Fibroblast of skin of abdomen (primary cell): ENCODE data around the gene NHLRC4.

Experiments used
- DNase-seq: peaks from one replicate; pipeline ENCODE4 v3.0.0-alpha.2; 2013

The NHLRC4 gene

DNA sequence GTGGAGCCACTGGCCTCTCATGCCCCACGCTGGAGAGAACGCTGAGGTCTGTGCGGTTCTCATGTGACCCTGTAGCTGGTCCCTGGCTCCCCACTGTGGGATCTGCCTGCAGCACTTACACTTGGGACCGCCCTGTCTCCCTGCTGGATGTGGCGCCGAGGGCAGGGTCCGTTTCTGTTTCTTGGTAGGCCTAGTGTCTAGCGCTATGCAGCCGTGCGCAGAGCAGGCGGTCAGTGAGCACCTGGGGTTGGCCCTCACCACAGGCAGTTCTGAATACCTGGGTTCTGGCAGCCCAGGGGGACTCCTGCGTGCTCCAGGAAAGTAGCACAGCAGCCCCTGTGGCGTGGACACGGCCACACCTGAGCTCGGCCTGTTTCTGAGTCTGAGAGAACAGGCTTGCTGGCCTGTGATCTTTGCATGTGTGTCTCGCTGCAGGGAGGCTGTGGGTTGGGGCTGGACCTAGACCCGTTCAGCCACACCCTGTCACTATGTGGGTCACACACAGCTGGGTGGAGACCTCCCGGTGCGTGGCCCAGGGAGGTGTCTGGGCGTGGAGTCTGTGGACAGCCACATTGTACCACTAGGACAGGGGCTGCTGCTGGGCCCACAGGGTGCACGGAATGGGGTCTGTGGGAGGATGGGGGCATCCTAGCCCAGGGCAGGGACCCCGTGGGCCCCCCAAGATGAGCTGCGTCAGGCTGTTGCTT lies 36.5 kb upstream of the NHLRC4 start:
- DNase-seq = no peak

DNA sequence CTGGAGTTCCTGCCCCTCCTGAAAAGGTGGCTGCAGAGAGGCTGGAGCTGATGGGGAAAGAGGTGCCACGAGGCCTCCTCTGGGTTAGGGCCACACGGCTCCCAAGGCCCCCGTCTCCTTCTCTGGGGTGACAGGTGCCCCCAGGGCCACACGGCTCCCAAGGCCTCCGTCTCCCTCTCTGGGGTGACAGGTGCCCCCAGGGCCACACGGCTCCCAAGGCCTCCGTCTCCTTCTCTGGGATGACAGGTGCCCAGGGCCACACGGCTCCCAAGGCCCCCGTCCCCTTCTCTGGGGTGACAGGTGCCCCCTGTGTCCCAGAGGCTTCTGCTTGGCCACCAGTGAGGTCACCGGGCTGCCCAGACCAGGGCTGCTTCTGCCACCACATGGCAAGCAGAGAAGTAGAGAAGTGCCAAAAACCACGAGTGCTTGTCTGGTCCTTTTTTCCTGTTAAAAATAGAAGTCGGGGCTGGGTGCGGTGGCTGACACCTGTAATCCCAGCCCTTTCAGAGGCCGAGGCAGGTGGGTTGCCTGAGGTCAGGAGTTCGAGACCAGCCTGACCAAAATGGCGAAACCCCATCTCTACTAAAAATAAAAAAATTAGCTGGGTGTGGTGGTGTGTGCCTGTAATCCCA lies 35.2 kb upstream of the NHLRC4 start:
- no peak for DNase-seq

DNA sequence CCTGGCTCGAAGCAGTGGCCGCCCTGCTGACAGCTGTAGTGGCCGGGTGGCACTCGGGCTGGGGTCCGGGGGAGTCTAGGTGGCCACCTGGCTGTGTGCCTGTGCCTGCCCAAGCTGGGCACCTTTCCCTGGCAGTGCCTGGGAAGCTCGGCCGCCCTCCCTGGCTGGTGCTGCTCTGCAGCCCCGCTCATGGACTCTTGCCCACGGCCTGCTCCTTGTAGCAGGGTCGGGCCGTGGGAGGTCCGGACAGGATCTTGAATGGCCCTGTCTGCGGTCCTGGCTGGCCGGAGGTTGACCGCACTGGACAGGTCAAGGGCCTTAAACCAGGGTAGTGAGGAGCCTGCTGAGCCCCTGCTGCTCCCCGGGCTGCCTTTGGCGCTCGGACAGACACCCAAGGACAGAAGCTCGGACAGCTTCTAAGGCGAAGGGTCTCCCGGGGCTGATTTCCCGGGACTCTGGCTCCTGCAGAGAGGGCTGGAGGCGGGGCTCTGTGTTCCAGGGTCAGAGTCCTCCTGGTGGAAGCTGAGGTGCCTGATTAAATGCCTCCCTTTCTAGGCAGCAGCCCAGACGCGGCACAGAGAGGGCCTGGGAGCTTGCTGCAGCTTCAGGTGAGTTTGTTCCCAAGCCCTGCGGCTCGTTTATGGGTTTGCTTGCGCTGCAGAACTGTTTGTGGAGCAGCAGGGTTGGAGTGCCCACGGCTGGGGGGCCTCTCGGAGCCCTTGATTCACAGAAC lies 33.2 kb upstream of the NHLRC4 start:
- DNase-seq = no peak

DNA sequence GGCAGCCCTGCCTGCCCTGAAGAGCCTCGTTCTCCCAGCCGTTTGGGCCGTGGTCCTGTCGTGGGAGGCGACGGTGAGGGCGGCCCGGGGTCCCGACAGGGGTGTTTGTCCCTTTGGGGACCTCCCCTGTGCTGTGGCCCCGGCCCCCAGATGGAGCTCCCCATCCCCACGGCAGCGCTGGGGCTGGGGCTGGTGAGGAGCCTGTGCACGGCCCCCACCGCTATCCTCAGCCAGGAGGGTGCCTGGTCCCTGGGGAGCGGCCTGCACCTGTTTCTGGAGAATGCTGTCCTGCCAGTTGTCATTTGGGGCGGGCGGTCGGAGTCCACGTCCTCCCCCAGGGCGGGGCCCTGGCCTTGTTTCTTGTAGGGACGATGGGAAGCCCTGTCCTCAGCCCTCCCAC lies 32.7 kb upstream of the NHLRC4 start:
- no peak for DNase-seq

DNA sequence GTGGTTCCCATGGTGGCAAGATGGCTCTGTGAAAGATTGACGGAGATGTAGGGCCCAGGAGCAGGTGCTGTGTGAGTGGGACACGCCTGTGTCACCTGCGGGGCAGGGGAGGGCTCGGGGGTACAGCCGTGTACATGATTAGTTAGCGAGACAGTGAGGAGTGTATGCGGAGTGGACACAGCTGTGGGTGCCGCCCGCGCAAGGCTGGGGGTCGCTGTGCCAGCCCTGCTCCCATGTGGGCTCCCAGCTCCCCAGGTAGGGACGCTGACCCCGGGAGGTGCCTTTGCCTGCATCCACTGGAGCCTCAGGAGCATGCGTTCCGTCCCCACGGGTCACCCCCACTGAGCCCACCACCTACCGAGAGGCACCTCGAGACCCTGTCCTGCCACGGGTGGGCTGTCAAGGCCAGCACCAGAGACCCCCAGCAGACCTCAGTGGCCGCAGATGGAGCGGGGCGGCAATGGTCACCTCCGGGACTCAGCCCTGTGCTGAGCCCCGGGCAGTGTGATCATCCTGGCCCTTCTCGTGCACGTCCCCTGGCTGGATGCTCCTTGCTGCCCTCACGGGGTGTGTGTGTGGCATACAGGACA lies 31.9 kb upstream of the NHLRC4 start:
- DNase-seq = no peak

DNA sequence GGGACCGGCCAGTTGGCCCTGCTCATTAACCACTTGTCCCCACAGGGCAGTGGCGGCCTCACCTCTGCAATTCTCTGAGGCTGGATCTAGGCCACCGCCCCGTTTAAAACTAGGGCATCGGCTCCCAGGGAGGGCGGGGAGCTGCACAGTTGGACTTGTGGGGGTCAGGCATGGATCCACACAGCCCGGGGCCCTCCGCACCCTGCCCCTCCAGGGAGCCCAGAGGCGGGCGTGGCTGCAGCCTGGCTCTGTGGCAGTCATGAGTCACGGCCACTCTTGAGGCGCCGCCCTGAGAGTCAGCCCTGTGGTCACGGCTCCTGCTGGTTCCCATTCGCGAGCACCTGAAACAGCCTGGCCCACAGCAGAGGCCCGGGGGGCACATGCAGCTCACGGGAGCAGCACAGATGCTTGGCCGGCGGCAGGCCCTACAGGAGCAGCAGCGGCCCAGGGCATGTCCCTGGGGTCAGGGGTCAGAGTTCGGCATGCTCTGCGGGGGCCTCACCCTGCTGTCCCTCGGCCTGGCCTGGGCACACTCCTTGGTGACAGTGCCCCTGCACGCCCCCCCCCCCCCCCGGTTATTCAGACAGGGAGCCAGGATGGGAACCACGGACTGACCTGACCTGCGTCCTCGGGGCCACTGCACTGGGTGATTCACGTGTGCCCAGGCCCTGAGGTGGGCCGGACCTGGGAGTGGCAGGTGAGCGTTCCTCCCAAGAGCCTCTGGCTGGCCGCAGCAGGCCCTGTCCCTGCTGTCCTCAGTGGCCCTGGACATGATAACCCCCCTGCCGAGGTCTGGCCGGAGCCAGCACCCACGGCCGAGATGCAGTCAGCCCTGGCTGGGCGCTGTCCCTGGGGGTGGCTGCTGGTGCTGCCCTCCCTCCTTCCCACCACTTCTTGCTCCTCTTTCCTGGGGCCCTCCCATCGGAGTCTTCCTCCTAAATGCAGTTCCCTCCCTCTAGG lies 31.1 kb upstream of the NHLRC4 start:
- DNase-seq = no peak

DNA sequence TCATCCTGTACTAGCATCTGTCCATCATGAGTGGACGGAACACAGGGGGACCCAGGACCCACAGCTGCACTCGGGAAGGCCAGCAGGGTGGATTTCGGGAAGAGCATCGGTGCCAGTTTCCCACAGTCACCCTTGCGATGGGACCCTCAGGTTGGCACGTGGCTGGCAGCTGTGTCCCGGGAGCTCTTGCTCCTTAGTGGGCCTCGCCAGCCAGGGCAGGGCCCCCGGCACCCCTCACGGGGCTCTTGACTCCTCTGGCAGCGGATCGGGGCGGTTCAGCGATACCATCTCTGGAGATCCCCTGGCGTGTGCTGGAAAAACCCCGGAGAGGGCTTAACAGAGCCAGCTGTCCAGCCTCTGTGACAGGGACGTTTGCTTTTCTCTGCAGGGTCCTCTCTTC lies 30.1 kb upstream of the NHLRC4 start:
- DNase-seq = no peak

DNA sequence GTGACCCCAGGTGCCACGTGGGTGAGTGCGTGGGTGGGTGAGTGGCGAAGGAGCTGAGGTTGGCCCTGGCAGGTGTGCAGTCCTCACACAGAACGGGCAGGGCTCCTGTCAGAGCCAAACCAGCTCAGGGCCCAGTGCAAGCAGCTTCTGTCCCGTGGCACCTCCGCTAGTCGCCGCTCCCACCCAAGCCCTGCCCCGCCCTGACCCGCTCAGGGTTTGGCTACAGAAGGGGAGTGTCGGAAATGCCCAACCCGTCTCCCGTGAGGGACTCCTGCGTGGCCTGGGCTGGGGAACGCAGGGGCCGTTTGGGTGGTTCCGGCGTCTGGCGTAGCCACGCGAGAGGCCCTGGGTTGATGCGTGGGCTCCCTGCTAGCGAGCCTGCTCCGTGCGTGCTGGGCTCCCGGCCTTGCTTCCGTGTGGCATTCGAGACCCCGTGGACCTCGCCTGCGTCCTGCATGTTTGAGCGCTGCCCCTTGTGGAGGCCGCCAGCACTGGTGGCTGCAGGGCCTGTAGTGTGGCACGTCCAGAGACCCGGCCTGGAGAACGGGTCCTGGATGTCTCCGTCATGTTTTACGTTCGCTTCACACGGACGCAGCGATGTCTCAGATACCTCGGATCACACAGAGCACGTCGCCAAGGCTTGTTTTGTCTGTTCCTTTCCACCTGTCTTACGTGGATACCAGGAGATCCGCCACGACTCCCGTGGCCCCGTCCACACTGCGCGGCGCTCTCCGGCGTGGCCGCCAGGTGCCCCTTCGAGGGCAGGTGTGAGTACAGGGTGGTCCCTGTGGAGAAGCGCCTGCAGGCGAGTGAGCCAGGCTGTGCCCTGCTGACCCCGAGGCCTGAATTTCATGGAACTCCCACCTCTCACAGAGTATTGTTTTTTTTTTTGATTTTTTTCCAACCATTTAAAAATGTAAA lies 29.1 kb upstream of the NHLRC4 start:
- no peak for DNase-seq

DNA sequence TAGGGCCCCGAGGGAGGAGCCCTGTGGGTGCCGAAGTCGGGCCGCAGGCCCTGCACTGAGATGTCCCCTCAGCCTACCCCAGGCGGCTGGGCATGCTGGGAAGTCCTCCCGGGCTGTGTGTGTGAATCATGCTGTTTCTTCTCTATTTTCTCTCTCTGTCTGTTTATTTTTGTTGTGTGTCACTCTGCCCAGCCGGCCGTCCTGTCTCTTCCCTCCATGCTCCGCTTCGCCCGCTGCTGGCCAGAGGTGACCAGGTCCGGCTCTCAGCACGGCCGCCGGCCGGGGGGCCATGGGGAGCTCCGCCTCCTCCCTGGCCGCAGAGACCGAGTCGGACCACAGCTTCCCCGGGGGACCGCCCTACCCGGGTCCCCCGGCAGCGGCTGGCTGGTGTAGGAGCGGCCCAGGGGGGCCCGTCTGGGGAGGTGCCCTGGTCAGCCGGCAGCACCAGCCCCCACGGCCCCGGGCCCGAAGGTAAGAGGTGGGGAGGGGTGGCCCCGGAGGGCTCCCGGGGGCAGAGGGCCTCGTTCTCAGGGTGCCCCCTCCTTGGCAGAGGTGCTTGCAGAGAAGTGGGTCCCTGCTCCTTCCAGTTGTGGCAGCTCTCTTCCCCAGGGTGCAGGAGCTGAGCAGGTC lies 26.8 kb upstream of the NHLRC4 start:
- no peak for DNase-seq

DNA sequence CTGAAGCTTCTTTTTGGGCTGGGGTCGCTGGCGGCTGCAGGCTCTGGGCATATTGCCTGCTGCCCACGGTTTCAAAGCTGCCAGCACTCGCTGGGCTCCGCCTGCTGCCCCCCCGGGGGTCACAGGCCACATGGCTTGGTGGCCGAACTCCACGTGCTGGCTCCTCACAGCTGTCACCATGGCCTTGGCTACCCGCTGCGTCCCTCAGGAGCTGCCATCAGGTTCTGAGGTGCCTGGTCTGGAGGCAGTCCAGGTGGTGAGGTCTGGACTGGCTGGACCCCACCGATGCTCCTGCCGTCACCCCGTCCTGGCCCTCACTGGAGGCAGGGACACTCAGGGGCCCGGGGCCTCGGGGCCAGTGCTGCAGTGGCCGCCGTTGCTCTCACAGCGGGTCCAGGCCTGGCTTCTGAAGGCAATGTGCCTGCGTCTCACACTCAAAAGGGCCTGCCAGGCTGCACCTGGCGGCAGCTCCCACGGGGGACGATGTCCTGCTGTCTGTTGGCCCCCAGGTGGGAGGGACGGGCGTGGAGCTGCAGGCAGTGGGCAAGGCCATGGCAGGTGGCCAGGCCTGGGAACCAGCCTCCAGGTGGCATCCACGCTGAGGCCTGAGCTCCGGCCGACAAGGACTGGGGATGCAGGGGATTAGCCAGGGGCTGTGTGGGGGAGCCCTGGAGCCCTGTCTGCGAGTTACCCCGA lies 26.0 kb upstream of the NHLRC4 start:
- no peak for DNase-seq

DNA sequence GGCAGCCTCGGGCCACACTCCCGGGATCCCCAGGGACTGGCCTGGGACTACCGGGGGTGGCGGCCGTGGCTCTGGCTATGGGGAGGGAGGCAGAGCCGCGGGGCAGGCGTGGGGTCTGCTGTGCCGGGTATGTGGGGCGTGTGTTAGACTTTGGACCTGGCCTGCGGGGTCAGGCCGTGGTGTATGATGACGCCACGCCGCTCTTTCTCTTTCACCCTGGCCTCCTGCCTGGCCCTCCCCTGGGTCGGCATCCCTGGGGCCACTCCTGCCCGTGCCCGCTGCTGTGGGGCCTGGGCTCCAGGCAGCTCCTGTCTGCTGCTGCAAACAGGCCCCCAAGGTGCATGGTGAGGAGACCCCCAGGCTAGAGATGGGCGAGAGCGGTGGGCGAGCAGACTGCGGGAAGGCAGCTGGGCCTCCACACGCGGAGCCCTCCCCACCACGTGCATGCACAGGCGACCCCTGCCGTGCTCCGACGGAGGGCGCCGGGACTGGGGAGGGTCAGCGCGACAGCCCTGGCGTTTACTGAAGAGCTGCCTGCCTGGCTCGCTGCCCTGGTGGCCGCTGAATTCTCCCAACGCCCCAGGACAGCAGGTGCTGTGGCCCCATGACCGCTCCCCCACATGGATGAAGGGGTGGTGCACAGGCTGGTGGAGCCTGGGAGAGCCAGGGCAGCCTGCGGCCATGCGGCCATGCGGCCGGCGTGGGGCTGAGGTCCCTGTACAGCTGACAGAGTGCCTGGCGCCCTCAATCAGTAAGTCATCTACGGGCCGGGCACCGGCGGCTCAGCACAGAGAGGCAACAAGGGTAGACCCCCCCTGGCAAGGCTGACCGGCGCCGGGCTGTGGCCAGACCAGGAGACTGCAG lies 23.3 kb upstream of the NHLRC4 start:
- no peak for DNase-seq

DNA sequence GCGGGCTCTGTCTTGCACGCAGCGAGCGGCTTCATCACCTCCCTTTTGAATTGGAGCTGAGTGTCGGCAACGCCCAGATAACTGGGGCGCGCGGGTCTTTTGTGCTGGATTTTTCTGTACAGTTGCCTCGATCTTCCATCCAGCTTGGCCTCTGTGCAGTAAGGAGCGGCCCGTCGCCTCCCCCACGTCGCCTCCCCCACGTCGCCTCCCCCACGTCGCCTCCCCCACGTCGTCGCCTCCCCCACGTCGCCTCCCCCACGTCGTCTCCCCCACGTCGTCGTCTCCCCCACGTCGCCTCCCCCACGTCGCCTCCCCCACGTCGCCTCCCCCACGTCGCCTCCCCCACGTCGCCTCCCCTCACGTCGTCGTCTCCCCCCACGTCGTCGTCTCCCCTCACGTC lies 22.3 kb upstream of the NHLRC4 start:
- no peak for DNase-seq

DNA sequence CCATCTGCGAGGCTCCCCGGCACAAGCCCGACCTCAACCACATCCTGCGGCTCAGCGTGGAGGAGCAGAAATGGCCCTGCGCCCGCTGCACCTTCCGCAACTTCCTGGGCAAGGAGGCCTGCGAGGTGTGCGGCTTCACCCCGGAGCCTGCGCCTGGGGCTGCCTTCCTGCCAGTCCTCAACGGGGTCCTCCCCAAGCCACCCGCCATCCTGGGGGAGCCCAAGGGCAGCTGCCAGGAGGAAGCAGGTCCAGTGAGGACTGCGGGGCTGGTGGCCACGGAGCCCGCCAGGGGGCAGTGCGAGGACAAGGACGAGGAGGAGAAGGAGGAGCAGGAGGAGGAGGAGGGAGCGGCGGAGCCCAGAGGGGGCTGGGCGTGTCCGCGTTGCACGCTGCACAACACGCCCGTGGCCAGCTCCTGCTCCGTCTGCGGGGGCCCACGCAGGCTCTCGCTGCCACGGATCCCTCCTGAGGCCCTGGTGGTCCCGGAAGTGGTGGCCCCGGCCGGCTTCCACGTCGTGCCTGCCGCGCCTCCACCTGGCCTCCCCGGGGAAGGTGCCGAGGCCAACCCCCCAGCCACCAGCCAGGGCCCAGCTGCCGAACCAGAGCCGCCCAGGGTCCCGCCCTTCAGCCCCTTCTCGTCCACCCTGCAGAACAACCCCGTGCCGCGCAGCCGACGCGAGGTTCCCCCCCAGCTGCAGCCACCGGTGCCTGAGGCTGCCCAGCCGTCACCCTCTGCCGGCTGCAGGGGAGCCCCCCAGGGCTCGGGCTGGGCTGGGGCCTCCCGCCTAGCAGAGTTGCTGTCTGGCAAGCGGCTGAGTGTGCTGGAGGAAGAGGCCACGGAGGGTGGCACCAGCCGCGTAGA lies 19.7 kb upstream of the NHLRC4 start:
- DNase-seq = no peak

DNA sequence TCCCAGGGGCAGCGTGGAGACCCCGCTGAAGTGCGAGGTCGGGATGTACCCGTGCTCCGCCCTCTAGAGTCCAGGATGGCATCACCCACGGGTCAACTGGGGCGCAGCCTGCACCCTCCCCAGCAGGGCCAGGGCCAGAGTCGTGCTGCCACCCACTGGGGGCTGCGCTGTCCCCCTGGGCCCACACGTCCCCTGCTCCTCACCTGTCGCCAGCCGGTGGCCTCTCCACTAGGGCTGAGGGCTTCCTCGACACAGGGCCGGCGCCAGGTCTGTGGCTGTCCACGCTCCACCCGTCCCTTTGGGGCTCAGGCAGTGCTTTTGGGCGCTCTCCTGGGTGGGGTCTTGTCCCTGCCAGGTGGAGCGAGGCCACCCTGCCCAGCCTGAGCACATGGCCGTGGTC lies 18.2 kb upstream of the NHLRC4 start:
- no peak for DNase-seq

DNA sequence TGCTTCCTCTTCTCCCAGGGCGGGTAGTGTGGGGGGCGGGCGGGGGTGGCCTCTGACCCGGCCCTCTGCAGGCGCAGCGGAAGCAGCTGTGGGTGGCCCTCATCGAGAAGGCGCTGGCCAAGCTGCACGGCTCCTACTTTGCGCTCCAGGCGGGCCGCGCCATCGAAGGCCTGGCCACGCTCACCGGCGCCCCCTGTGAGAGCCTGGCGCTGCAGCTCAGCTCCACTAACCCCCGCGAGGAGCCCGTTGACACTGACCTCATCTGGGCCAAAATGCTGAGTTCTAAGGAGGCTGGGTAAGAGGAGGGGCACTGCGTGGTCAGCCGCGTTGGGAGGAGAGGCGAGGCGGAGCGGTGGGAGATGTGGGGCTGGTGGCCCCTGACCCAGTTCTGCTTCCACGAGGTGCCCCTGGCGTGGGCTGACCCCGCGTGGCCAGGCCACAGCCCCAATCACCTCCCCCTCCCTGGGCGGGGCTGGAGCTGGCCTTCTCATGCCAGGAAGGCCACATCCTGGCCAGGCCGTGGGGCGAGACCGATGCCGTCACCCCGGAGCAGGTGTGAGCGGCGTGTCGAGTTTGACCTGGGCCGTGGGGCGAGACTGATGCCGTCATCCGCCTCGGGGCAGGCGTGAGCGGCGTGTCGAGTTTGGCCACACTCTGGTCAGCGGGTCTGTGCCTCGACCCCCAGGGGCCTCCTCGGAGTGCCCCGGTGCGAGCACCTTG lies 17.1 kb upstream of the NHLRC4 start:
- no peak for DNase-seq

DNA sequence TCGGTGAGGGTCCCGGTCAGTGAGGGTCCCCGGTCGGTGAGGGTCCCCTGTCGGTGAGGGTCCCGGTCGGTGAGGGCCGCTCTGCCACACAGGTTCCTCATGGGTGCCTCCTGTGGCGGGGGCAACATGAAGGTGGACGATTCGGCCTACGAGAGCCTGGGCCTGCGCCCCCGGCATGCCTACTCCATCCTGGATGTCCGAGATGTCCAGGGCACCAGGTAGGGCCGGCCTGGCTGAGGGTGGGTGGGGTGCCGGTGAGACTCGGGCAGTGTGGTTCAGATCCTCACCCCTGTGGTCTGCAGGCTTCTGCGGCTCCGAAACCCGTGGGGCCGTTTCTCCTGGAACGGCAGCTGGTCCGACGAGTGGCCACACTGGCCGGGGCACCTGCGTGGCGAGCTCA lies 15.6 kb upstream of the NHLRC4 start:
- DNase-seq = no peak

DNA sequence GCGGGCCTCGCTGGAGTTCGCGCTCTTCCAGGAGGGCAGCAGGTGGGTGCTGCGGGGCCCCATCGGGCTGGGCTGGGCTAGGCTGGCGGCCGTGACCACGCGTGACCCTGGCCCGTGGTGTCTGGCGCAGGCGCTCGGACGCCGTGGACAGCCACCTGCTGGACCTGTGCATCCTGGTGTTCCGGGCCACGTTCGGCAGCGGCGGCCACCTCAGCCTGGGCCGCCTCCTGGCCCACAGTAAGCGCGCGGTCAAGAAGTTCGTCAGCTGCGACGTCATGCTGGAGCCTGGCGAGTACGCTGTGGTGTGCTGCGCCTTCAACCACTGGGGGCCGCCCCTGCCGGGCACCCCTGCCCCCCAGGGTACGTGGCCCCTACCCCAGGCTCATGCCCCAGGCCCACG lies 14.6 kb upstream of the NHLRC4 start:
- no peak for DNase-seq
